HG02571 (cell line): ENCODE results near the gene NEB.

ENCODE experiments used
- ATAC-seq: cut with Tn5 transposase; IDR thresholded peaks from one replicate; pipeline ENCODE4 v1.9.1; 2021; ENCODE audit warnings: mild to moderate bottlenecking, moderate library complexity; ENCODE audit not compliant: unreplicated experiment

Gene NEB, protein sequence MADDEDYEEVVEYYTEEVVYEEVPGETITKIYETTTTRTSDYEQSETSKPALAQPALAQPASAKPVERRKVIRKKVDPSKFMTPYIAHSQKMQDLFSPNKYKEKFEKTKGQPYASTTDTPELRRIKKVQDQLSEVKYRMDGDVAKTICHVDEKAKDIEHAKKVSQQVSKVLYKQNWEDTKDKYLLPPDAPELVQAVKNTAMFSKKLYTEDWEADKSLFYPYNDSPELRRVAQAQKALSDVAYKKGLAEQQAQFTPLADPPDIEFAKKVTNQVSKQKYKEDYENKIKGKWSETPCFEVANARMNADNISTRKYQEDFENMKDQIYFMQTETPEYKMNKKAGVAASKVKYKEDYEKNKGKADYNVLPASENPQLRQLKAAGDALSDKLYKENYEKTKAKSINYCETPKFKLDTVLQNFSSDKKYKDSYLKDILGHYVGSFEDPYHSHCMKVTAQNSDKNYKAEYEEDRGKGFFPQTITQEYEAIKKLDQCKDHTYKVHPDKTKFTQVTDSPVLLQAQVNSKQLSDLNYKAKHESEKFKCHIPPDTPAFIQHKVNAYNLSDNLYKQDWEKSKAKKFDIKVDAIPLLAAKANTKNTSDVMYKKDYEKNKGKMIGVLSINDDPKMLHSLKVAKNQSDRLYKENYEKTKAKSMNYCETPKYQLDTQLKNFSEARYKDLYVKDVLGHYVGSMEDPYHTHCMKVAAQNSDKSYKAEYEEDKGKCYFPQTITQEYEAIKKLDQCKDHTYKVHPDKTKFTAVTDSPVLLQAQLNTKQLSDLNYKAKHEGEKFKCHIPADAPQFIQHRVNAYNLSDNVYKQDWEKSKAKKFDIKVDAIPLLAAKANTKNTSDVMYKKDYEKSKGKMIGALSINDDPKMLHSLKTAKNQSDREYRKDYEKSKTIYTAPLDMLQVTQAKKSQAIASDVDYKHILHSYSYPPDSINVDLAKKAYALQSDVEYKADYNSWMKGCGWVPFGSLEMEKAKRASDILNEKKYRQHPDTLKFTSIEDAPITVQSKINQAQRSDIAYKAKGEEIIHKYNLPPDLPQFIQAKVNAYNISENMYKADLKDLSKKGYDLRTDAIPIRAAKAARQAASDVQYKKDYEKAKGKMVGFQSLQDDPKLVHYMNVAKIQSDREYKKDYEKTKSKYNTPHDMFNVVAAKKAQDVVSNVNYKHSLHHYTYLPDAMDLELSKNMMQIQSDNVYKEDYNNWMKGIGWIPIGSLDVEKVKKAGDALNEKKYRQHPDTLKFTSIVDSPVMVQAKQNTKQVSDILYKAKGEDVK (N-terminal part only)

DNA sequence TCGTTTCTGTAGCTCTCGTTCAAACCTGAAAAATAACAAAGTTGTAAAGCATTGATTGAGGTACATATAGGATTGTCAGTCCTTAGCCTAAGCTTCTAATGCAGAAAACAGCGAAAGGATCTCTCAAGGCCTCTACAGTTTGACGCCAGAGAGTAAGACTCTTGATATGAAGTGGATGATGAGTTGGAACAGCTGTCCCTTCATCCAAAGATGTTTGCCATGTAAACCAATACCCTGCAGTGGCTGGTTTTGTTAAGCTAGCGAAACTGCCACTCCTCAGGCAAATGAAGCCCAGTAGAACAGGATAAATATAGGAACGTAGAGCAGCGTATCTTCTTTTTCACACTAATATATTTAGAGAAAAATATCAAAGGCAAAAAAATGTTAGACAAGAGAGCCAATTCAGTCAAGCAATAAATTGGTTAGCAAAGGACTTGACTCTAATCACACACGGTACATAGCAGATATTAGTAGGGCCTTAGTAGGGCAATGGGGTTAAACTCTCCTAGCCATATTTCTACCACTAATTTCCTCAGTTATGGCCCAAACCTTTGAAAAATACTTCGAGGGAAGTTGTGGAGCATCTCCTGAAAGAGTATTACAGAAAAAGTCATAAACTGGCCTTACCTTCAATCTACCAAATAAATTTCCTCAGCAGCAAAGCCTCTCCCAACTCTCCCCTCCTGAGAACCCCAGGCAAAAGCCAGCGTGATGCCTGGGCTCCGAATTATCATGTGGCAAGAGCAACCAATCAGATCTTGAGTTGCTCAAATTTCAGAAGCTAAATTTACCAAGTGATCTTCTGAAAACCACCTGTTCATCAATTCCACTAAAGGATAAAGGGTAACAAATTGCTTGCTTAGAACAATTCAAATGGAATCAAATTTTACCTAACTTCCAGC lies at the start of gene NEB:
Gene NEB (minus strand): TSS at position 706 of the 902 bp plus-strand sequence. CDS start 1,320 bp downstream, outside the sequence.
- ATAC-seq = no peak

- ATAC-seq = no peak
These were observed 48.9 kb upstream of the NEB start for GRCh38 chr2:151783133-151783520.

DNA sequence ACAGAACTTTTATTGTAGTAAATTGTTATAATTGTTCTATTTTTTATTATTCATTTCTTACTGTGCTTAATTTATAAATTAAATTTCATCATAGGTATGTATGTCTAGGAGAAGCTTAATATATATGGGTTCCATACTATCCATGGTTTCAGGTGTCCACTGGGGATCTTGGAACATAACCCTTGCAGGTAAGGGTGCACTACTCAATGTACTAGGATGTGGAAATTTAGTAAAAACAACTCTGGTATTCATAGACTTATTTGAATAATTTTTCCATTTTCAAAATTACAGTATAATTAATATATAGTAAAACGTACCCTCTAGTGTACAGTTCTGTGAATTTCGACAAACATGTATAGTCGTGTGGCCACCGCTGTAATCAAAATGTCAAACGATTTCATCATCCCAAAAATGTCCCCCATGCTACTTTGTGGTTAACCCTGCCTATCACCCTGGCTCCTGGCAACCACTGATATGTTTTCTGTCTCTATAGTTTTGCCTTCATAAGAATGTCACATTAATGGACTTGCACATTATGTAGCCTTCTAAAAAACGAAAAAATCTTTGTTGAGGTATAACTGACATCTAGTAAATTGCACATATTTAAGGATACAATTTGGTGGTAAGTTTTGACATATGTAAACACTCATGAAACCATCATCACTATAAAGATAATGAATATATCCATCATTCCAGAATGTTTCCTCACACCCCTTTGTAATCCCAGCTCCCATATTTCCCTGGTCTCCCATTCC lies 48.3 kb upstream of the NEB start:
- no peak for ATAC-seq

DNA sequence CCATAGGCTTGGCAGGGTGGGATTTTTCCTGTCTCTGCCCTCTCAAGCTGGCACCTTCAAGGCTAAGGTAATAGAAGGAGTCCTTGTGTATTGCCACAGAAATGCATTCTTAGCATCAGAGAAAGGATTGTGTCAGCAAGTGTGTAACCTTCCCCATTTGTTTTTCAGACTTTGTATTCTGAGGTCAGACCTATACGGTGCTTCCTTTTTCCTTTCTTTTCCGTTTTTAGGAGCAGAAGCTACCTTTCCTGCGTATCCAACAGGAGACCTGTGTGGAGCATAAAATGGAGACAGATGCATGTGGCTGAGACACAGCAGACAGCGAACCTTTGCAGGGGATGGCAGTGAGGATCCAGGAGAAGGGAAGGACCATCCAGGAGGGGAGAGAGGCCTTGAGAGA lies 47.4 kb upstream of the NEB start:
- no peak for ATAC-seq

DNA sequence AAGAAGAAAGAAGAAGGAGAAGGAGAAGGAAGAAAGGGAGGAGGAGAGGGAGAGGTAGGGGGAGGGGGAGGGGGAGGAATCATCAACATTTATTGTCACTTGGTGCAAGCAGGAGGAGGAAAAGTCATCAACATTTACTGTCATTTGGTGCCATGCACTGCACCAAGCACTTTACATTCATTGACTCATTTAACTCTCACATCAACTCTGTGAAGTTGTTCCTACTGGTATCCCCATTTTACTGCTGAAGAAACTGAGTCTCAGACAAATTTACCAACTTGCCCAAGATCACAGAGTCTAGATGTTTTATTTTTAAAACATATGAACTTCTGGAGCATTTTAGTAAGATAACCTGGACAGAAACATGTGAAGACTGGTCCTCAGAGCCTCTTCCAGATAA lies 46.7 kb upstream of the NEB start:
- ATAC-seq = no peak

GRCh38 chr2:151777935-151778334 lies 43.7 kb upstream of the NEB start:
- ATAC-seq = no peak

- no peak for ATAC-seq
These were observed 43.2 kb upstream of the NEB start for GRCh38 chr2:151777487-151777886.

DNA sequence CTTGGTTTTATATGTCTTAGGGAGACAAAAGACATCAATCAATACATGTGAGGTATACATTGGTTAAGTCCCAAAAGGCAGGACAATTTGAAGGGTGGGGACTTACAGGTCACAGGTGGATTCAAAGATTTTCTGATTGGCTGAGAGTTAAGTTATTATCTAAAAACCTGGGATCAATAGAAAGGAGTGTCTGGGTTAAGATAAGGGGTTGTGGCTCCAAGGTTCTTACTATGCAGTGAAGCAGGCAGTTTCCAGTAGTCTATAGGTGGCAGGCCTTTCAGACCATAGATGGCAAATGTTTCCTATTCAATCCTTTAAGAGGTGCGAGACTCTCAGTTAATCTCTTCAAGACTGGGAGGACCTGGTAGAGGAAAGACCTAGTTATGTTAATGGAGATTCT lies 42.1 kb upstream of the NEB start:
- ATAC-seq = no peak

- no peak for ATAC-seq
These were observed 40.9 kb upstream of the NEB start for GRCh38 chr2:151775057-151775740.

- ATAC-seq = no peak
These were observed 40.2 kb upstream of the NEB start for GRCh38 chr2:151774506-151774905.

- peak; percentile 94 for ATAC-seq
These were observed 37.5 kb upstream of the NEB start for GRCh38 chr2:151771599-151772358.

- peak; percentile 14 for ATAC-seq
These were observed 36.7 kb upstream of the NEB start for GRCh38 chr2:151770995-151771394.

DNA sequence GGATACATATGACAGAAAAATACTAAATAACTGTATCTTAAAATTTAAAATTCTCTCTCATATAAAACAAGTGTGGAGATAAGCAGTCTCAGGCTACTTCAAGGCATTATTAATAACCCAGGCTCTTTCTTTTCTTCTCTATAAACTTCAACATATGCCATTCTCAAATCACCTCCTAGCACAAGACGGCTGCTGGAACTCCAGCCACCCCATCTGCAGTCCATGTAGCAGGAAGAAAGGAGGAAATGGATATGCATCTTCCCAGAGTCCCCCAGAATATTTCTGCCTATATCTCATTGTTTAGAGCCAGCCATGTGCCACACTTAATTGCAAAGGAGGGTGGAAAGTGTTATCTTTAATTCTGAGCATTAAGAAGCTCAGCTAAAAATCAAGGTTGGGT lies 35.3 kb upstream of the NEB start:
- no peak for ATAC-seq

GRCh38 chr2:151767536-151767935 lies 33.3 kb upstream of the NEB start:
- no peak for ATAC-seq

DNA sequence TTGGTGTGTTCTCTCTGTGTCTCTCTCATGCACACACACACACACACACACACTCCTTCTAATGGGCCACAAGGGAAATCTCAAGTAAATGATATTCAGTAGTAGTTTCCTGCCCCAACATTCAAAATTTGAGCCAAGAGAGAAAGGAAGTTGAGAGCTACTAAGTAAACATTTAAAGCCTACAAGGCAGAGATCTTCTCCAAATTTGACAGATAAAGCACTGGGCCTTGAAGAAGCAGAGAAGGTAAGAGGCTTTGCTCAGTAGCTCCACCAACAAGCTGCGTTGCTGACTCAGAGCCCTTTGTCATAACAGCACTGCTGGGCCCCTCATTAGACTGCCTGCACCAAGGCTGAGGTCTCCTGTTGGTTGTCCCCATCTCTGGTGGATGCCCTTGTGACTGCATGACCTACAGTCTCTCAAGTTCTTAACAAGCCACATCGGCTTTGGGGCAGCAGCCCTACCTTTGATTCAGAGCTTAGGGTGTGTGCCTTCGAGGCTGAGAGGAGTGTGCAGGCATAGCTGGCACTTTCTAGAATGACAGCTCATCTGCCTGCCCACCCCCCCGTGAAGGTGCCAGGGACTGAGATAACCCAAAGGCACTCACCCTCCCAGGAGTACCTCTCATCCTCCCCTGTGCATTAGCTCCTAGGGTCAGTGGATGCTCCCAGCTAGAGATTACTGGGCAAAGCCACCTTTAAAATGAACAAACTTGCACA lies 32.3 kb upstream of the NEB start:
- peak; percentile 46 for ATAC-seq

- ATAC-seq = no peak
These were observed 31.6 kb upstream of the NEB start for GRCh38 chr2:151765760-151766410.

DNA sequence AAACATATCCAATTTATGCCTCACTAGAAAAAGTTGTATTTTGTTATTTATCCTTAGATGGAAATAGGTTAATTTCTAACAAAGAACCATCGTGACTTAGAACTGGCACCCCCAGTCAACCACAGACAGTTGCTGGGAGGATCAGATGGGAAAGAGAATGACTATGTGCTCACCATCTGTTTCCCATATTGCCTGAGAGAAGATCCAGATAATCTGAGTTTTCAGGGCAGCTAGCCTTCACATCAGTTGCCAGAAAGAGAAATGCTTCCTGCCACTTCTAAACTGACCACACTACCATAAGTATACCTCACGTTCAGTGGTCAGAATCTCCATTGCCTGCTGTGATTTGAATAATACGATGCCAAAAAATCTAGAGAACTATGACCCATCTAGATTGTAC lies 28.4 kb upstream of the NEB start:
- no peak for ATAC-seq
